ENCODE measurements around the gene VAV3. TPM values are rescaled to one million over a fixed set of nuclear protein-coding genes. Genes with fewer than 3 reads are reported as not detected.

The VAV3 gene
- total and polyA plus RNA-seq, 10 of the 15 experiments (the other 5 are each of a cell fraction or from before 2014, with no cell fraction given): 0.84 to 5.5 (median 3.4) TPM

DNA sequence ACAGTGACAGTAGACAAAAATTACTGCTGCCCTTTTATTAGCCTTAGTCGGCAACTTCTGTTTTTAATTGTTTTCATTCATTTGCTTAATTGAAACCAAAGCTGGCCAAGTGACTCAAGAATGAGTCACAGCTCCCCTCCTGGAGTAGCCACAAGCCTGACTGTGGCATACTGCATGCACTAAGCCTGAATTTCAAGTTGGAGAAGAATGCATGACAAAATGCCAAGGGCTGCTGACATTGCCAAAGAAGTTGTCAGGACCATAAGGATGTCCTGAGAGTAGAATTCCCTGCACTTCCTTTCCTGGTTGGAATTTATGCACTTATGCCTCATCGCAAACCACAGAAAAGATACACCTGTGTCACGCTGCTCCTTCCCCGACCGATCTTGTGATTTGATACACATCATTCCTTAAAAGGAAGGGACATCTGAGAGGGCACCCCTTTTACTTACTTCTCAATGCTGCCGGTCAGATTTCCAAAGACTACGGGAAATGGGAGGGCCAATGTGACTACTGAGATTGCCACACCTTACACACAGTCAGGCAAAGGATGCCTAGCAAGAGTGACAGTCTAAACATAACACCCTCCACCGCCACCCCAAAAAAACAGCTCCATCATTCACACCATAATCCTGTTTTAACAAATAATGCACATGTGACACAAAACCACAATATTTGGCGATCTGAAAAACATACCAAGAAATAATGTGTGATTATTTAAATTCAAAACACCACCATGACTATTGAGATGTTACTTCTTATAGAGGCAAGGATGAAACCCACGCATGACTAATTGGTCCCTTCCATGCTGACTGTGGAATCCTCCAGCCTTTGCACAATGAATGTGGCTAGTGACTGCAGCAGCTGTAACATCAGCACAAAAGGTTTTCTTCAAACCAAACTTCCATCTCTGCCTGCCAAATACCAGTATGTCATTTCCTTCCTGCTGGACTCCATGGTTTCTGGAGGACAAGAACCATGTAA is 28.2 kb downstream of the VAV3 start (continued):
- TF ChIP-seq, protein P1, sequence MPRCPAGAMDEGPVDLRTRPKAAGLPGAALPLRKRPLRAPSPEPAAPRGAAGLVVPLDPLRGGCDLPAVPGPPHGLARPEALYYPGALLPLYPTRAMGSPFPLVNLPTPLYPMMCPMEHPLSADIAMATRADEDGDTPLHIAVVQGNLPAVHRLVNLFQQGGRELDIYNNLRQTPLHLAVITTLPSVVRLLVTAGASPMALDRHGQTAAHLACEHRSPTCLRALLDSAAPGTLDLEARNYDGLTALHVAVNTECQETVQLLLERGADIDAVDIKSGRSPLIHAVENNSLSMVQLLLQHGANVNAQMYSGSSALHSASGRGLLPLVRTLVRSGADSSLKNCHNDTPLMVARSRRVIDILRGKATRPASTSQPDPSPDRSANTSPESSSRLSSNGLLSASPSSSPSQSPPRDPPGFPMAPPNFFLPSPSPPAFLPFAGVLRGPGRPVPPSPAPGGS (IDR thresholded peaks at IDR 0.05; ENCODE audit: borderline replicate concordance, insufficient read depth, low read depth, low read length, poor library complexity, severe bottlenecking): peak; percentile 77
- TF ChIP-seq KDM1A (IDR thresholded peaks at IDR 0.05; ENCODE audit: borderline replicate concordance): no peak
- no peak for TF ChIP-seq ZZZ3 (IDR thresholded peaks at IDR 0.05; ENCODE audit: control insufficient read depth, insufficient read length, low read depth)
- peak; percentile 70; the same call in 1 of the 2 replicates for TF ChIP-seq MEF2A (IDR thresholded peaks at IDR 0.05; ENCODE audit: insufficient read depth, low read depth, low read length)
- TF ChIP-seq, protein P2, sequence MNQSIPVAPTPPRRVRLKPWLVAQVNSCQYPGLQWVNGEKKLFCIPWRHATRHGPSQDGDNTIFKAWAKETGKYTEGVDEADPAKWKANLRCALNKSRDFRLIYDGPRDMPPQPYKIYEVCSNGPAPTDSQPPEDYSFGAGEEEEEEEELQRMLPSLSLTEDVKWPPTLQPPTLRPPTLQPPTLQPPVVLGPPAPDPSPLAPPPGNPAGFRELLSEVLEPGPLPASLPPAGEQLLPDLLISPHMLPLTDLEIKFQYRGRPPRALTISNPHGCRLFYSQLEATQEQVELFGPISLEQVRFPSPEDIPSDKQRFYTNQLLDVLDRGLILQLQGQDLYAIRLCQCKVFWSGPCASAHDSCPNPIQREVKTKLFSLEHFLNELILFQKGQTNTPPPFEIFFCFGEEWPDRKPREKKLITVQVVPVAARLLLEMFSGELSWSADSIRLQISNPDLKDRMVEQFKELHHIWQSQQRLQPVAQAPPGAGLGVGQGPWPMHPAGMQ (IDR thresholded peaks at IDR 0.05; ENCODE audit: borderline replicate concordance): no peak
- TF ChIP-seq EGR1 (IDR thresholded peaks at IDR 0.05; ENCODE audit: borderline replicate concordance in 1 of 2, low read depth in 2 of 2, low read length in 2 of 2): no peak
- TF ChIP-seq, protein P3, sequence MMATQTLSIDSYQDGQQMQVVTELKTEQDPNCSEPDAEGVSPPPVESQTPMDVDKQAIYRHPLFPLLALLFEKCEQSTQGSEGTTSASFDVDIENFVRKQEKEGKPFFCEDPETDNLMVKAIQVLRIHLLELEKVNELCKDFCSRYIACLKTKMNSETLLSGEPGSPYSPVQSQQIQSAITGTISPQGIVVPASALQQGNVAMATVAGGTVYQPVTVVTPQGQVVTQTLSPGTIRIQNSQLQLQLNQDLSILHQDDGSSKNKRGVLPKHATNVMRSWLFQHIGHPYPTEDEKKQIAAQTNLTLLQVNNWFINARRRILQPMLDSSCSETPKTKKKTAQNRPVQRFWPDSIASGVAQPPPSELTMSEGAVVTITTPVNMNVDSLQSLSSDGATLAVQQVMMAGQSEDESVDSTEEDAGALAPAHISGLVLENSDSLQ (IDR thresholded peaks at IDR 0.05): peak; percentile 66; the same call in 1 of the 2 replicates
- no peak for TF ChIP-seq NFYB (IDR thresholded peaks at IDR 0.05; ENCODE audit: insufficient read depth, low read depth, low read length)
- TF ChIP-seq, protein P4, sequence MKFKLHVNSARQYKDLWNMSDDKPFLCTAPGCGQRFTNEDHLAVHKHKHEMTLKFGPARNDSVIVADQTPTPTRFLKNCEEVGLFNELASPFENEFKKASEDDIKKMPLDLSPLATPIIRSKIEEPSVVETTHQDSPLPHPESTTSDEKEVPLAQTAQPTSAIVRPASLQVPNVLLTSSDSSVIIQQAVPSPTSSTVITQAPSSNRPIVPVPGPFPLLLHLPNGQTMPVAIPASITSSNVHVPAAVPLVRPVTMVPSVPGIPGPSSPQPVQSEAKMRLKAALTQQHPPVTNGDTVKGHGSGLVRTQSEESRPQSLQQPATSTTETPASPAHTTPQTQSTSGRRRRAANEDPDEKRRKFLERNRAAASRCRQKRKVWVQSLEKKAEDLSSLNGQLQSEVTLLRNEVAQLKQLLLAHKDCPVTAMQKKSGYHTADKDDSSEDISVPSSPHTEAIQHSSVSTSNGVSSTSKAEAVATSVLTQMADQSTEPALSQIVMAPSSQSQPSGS (IDR thresholded peaks at IDR 0.05; ENCODE audit: low read length): peak; percentile 69
- TF ChIP-seq PML (IDR thresholded peaks at IDR 0.05; ENCODE audit: low read length): 0 out of 2 replicates have a peak, but pooled peaks have one; percentile 16
- TF ChIP-seq, protein P5, sequence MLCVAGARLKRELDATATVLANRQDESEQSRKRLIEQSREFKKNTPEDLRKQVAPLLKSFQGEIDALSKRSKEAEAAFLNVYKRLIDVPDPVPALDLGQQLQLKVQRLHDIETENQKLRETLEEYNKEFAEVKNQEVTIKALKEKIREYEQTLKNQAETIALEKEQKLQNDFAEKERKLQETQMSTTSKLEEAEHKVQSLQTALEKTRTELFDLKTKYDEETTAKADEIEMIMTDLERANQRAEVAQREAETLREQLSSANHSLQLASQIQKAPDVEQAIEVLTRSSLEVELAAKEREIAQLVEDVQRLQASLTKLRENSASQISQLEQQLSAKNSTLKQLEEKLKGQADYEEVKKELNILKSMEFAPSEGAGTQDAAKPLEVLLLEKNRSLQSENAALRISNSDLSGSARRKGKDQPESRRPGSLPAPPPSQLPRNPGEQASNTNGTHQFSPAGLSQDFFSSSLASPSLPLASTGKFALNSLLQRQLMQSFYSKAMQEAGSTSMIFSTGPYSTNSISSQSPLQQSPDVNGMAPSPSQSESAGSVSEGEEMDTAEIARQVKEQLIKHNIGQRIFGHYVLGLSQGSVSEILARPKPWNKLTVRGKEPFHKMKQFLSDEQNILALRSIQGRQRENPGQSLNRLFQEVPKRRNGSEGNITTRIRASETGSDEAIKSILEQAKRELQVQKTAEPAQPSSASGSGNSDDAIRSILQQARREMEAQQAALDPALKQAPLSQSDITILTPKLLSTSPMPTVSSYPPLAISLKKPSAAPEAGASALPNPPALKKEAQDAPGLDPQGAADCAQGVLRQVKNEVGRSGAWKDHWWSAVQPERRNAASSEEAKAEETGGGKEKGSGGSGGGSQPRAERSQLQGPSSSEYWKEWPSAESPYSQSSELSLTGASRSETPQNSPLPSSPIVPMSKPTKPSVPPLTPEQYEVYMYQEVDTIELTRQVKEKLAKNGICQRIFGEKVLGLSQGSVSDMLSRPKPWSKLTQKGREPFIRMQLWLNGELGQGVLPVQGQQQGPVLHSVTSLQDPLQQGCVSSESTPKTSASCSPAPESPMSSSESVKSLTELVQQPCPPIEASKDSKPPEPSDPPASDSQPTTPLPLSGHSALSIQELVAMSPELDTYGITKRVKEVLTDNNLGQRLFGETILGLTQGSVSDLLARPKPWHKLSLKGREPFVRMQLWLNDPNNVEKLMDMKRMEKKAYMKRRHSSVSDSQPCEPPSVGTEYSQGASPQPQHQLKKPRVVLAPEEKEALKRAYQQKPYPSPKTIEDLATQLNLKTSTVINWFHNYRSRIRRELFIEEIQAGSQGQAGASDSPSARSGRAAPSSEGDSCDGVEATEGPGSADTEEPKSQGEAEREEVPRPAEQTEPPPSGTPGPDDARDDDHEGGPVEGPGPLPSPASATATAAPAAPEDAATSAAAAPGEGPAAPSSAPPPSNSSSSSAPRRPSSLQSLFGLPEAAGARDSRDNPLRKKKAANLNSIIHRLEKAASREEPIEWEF (IDR thresholded peaks at IDR 0.05; ENCODE audit: insufficient replicate concordance, low read depth, low read length): no peak
- TF ChIP-seq SMC3 (IDR thresholded peaks at IDR 0.05; ENCODE audit: borderline replicate concordance, low read length): no peak
- TF ChIP-seq TCF3 (IDR thresholded peaks at IDR 0.05; ENCODE audit: borderline replicate concordance, insufficient read depth, low read depth, low read length): no peak
- TF ChIP-seq TAF1 (IDR thresholded peaks at IDR 0.05; ENCODE audit: borderline replicate concordance, low read depth, low read length): no peak
- TF ChIP-seq NFIC (IDR thresholded peaks at IDR 0.05; ENCODE audit: low read depth, low read length): peak; percentile 64
- TF ChIP-seq JUND (IDR thresholded peaks at IDR 0.05; ENCODE audit: low read depth, low read length): peak; percentile 74; the same call in 1 of the 2 replicates
- peak; percentile 93 for TF ChIP-seq BCL11A (IDR thresholded peaks at IDR 0.05; ENCODE audit: low read depth, low read length)

Measured in GM12878 (cell line).